Skeletal muscle tissue (tissue), 4 donors: ENCODE measurements around the gene PLXND1. TPM values are rescaled to one million over a fixed set of nuclear protein-coding genes. Genes with fewer than 3 reads are reported as not detected.
"Not testable (repeated sequence)": the region's sequence is repeated elsewhere in the genome, so short reads cannot be mapped to it uniquely, and the experiment has no call there.

ENCODE experiments used
- H3K27ac ChIP-seq: one replicate; pipeline ENCODE4 v1.7.0; 2013; ENCODE audit warnings: mild to moderate bottlenecking, low read depth, low read length, inconsistent platforms
- H3K27me3 ChIP-seq, 3 donors: one replicate each; pipeline ENCODE4 v1.7.0; 2013; ENCODE audit warnings: low read length in 3 of 3; ENCODE audit not compliant: control insufficient read depth in 3 of 3, insufficient read depth in 3 of 3
- H3K36me3 ChIP-seq, 3 donors: one replicate each; pipeline ENCODE4 v1.7.0; 2013; ENCODE audit warnings: low read length in 3 of 3; ENCODE audit not compliant: control insufficient read depth in 3 of 3, insufficient read depth in 3 of 3
- H3K4me1 ChIP-seq, 3 donors: one replicate each; pipeline ENCODE4 v1.7.0; 2013; ENCODE audit warnings: low read length in 3 of 3, mild to moderate bottlenecking in 3 of 3; ENCODE audit not compliant: control insufficient read depth in 3 of 3, insufficient read depth in 3 of 3
- H3K4me3 ChIP-seq, 3 donors: one replicate each; pipeline ENCODE4 v1.7.0; 2013; ENCODE audit warnings: low read length in 3 of 3
- H3K9ac ChIP-seq, 3 donors: one replicate each; pipeline ENCODE4 v1.7.0; 2013; ENCODE audit warnings: low read length in 3 of 3, mild to moderate bottlenecking in 3 of 3, moderate library complexity in 2 of 3, low read depth in 1 of 3
- H3K9me3 ChIP-seq, 3 donors: one replicate each; pipeline ENCODE4 v1.7.0; 2013; ENCODE audit warnings: low read length in 3 of 3; ENCODE audit not compliant: control insufficient read depth in 3 of 3
- total RNA-seq: library from RNA; depleted of rRNA; stranded (reverse); fragments of >200 nt; gene quantifications from one replicate; pipeline ENCODE4 v1.2.3, GENCODE V29; 2014
- donor health status: Osteomylitis.

The PLXND1 gene
- total RNA-seq, 1 donor from 2014 or later: 92.4 TPM

DNA sequence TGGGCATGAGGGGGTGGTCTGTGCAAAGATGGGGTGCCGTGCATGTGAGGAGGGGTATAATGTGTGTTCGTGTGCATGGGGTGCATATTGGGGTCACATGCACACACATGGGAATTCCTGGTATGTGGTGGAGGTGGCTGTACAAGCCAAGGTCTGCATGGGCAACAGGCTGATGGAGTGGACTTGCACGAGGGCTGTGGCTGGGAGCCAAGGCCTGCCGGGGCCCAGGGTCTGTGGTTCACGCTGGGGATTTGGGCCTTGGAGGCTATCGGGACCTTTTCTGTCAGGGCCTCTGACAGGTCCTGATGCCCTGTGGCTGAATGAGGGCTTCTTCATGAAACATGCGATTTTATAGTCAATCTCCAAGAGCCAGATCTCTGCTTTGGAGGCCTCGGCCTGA lies 9.8 kb upstream of the PLXND1 start:
- peak overlapping the region; percentile 72 for H3K27ac ChIP-seq
- peaks cover 0 to 2% (median 0%) of the 10 kb centered on the region in 3 donors for H3K27me3 ChIP-seq
- peak overlapping the region in 1 of 3 donors; percentile 33 for H3K9ac ChIP-seq
- no peaks in the 10 kb centered on the region for H3K36me3 ChIP-seq
- no peak overlapping the region for H3K4me3 ChIP-seq
- H3K9me3 ChIP-seq: no peaks in the 10 kb centered on the region
- H3K4me1 ChIP-seq: peaks cover 44 to 68% (median 66%) of the 10 kb centered on the region in 3 donors

DNA sequence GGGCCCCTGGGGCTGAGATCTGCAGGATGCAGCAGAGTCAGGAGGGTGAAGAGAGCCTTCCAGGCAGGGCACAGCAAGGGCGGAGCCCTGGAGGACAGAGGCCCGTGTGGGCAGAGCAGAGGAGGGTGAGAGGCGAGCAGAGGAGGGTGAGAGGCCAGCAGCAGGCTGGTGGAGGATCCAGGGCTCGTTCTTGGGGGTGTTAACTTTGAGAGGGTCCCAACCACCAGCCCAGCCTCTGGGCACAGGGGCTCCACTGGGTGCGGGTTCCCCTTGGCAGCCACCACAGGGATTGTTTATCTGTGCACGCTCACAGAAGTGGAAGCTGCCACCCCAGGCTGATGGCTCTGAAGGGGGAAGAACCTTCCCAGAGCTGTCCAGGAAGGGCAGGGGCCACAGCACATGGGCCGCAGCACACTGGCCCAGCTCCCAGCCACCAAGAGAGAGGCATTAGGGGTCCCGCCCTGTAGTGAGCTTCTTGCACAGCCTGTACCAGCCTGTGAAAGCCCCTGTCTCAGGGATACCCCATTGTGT lies 9.3 kb upstream of the PLXND1 start:
- peak overlapping the region in 1 of 3 donors; percentile 33 for H3K9ac ChIP-seq
- H3K27ac ChIP-seq: peak overlapping the region; percentile 72
- H3K27me3 ChIP-seq: peaks cover 0 to 2% (median 0%) of the 10 kb centered on the region in 3 donors
- no peak overlapping the region for H3K4me3 ChIP-seq
- no peaks in the 10 kb centered on the region for H3K36me3 ChIP-seq
- no peaks in the 10 kb centered on the region for H3K9me3 ChIP-seq
- H3K4me1 ChIP-seq: peaks cover 45 to 70% (median 69%) of the 10 kb centered on the region in 3 donors

DNA sequence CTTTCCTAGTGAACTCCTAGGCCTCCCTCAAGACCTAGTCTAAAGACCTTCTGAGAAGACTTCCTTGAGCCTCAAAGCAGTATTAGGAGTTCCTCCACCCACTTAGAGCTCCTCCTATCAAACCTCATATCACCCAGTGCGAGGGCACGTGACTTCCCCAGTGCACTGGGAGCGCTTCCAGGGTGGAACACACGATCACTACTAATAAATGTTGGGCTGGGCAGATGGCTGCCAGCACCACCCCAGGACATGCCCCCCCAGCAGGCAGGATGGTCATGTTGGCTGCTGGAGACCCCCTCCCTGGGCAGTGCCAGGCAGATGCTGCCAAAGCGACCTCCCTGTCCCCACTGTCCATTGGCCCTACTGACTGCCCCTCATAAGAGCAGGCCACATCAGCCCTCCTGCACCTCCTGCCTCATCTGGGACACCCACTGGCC lies 8.5 kb upstream of the PLXND1 start:
- Histone ChIP-seq H3K9ac (no peak overlapping the region), H3K27me3 (peaks cover 0 to 2% (median 0%) of the 10 kb centered on the region in 3 donors), H3K27ac (peak overlapping the region; percentile 60), H3K9me3 (no peaks in the 10 kb centered on the region), H3K4me1 (peaks cover 45 to 73% (median 71%) of the 10 kb centered on the region in 3 donors), H3K36me3 (no peaks in the 10 kb centered on the region), H3K4me3 (no peak overlapping the region)

DNA sequence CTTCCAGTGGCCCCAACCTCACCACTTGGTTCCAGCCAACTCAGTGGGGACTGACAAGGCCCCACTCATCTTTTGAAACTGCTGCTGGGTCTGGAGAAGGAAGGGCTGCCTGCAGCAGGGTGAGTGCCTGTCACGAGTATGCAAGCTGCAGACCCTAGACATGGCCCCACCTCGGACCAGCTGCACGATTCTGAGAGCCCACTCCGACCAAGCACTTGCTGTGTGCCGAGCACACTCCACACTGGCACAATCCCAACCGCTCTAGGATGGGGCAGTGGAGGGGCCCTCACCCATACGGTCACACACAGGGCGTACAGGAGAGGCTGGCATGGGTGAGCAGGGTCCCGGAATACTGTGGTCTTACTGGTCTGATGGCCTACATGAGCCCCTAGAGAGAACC lies 8.0 kb upstream of the PLXND1 start:
- peaks cover 0 to 2% (median 0%) of the 10 kb centered on the region in 3 donors for H3K27me3 ChIP-seq
- H3K9ac ChIP-seq: no peak overlapping the region
- peaks cover 44 to 76% (median 69%) of the 10 kb centered on the region in 3 donors for H3K4me1 ChIP-seq
- H3K4me3 ChIP-seq: no peak overlapping the region
- no peaks in the 10 kb centered on the region for H3K36me3 ChIP-seq
- no peaks in the 10 kb centered on the region for H3K9me3 ChIP-seq
- H3K27ac ChIP-seq: peak overlapping the region; percentile 60

DNA sequence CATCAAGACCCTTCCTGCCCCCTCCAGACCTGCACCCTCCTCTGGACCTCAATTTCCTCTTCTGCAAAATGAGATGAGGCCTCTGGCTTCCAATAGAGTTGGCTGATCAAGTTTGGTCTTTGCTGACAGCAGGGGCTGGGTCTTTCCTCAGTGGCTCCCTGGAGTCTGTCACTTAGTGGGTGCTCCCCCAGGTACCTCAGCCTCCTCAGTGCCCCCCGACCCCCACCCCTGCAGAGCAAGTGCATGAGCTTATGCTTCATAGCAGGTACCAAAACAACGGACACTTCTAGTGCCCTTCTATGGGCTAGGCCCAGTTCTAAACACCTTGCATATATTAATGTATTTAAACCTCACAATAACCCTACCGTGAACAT lies 6.9 kb upstream of the PLXND1 start:
- H3K36me3 ChIP-seq: no peaks in the 10 kb centered on the region
- H3K27me3 ChIP-seq: peaks cover 0 to 2% (median 0%) of the 10 kb centered on the region in 3 donors
- peaks cover 50 to 76% (median 71%) of the 10 kb centered on the region in 3 donors for H3K4me1 ChIP-seq
- H3K9me3 ChIP-seq: no peaks in the 10 kb centered on the region
- H3K27ac ChIP-seq: no peak overlapping the region
- no peak overlapping the region for H3K4me3 ChIP-seq
- no peak overlapping the region for H3K9ac ChIP-seq

DNA sequence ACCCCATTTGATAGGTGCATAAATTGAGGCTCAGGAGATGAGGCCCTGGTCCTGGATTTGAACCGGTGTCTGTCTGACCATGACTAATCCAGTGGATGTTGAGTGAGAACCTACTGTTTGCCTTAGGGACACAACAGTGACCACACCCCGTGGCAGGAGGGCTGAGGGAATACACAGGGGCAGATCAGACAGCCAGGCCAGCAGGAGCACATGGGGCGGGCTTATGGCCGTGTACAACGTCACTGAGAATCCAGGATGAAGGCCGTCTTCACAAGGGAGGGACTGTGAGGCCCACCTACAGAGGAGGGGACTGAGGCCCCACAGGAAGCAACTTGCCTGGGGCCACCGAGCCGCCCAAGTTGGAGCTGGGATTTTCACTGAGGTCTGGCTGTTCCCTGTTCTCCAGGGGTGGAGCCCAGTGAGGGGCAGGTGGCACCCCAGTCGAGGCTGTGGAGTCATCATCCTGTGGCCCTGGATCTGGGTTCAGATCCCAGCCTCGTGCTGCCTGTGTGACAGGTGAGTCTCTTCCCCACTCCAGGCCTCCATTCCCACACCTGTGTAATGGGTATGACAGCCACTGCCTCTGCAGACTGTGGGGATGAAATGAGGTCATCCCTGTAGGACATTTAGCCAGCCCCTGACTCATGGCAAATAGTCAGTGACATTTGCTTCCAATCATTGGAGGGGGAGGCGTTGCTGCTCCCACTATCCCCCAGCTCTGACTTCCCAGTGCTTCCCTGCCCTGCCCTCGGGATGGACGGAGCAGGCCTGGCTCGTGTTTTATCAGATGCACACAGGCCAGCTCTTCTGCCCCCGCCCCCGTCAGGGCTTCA lies 6.3 kb upstream of the PLXND1 start:
- Histone ChIP-seq H3K27ac (peak overlapping the region; percentile 12), H3K4me1 (peaks cover 56 to 76% (median 74%) of the 10 kb centered on the region in 3 donors), H3K9ac (peak overlapping the region in 1 of 3 donors; percentile 33), H3K4me3 (no peak overlapping the region), H3K9me3 (no peaks in the 10 kb centered on the region), H3K27me3 (no peaks in the 10 kb centered on the region), H3K36me3 (no peaks in the 10 kb centered on the region)

DNA sequence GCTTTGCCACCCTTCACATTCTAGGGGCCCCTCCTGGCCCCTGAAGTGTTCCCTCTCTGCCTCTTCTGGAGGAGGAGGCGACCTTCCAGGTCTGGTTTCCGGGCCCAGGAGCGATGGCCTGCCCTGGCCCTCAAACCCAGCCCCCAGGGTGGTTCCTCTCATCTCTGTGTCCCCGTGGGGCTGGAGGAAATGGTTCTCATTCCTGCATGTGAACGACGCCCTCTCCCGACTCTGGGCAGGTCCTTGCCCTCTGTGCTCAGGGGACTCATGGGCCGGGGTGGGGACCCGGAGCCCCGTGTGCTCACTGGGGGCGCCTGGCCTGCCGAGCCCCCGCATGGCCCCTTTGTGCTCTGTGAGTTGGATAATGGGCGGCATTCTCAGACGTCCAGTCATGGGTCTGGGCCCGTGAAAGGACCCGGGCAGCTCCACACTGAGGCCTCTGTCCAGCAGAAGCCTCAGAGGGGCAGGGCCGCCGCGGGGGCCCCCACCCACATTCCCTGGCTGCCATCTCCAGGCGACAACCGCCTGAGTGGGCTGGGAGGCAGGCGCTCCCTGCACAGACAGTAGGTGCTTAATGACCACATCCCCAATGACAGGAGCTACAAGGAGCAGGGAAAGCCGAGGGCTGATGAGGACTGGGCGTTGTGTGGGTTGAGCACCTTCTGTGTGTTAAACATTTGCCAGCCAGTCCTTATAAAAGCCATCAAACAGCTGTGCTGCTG lies 5.5 kb upstream of the PLXND1 start:
- Histone ChIP-seq H3K27ac (peak overlapping the region; percentile 12), H3K36me3 (no peaks in the 10 kb centered on the region), H3K9ac (peak overlapping the region in 1 of 3 donors; percentile 33), H3K4me1 (peaks cover 54 to 72% (median 71%) of the 10 kb centered on the region in 3 donors), H3K4me3 (no peak overlapping the region), H3K9me3 (no peaks in the 10 kb centered on the region), H3K27me3 (peaks cover 0 to 2% (median 0%) of the 10 kb centered on the region in 3 donors)

DNA sequence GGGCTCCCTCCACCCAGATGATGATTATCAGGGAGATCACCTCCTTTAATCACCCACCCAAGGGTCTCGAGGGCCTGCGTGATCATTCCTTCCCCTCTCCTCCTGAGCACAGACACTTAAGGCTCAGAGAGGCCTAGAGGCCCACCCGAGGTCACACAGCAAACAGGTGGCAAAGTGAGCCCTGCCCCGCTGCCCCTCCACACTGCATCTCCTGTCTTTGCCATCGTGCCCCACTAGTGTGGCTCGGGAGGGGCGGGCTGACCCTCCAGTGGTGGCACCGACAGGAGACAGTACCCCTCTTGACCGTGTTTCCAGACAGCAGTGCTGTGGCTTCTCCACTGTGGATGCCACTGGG lies 4.9 kb upstream of the PLXND1 start:
- Histone ChIP-seq H3K9ac (no peak overlapping the region), H3K4me1 (peaks cover 52 to 68% (median 65%) of the 10 kb centered on the region in 3 donors)

DNA sequence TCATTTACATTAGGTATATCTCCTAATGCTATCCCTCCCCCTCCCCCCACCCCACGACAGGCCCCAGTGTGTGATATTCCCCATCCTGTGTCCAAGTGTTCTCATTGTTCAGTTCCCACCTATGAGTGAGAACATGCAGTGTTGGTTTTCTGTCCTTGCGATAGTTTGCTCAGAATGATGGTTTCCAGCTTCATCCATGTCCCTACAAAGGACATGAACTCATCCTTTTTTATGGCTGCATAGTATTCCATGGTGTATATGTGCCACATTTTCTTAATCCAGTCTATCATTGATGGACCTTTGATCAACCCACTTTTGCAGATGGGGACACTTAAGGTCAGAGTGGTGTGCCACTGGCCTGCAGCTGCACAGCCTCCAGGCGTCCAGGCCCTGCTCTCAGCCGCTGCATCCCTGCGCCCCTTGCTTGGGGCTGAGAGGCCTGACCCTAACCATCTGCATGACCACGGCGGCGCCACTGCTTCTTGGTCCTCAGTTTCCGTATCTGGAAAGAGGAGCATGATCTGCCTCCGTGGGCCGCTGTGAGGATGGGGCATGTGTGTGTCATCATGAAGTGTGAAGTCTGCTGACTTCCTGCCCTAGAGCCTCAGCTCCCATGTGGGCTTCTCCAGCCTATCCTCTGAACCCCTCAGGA lies 4.4 kb upstream of the PLXND1 start:
- peaks cover 50 to 65% (median 63%) of the 10 kb centered on the region in 3 donors for H3K4me1 ChIP-seq
- not testable (repeated sequence) for H3K9ac ChIP-seq, H3K36me3 ChIP-seq, H3K9me3 ChIP-seq, H3K27me3 ChIP-seq, H3K4me3 ChIP-seq
- H3K27ac ChIP-seq: peak overlapping the region; percentile 12

More for the DNA sequence above, 4.9 kb upstream of the PLXND1 start:
- Histone ChIP-seq H3K27ac (peak overlapping the region; percentile 12), H3K9me3 (no peaks in the 10 kb centered on the region), H3K36me3 (no peaks in the 10 kb centered on the region), H3K27me3 (peaks cover 0 to 3% (median 0%) of the 10 kb centered on the region in 3 donors), H3K4me3 (no peak overlapping the region)
